Esophagus muscularis mucosa (tissue), 4 donors: Measurements from ENCODE around the gene CD46. TPM values are rescaled to one million over a fixed set of nuclear protein-coding genes. Genes with fewer than 3 reads are reported as not detected.

Experiments used
- DNase-seq: peaks from one replicate; pipeline ENCODE4 v3.0.0-alpha.2; 2017; ENCODE audit errors: extremely low spot score
- H3K27ac ChIP-seq, 4 donors: fragments of 200-600 bp; sonication (generic); replicated peaks in 1 of 4; 1 replicate in 3 of 4; 2 replicates in 1 of 4; pipeline ENCODE4 v1.5.1; 2016 to 2019; ENCODE audit warnings: mild to moderate bottlenecking in 1 of 4
- H3K27me3 ChIP-seq, 4 donors: fragments of 200-600 bp; sonication (generic); one replicate each; pipeline versions ENCODE4 v1.5.1 to v1.6.0; 2016 to 2019
- H3K36me3 ChIP-seq, 4 donors: fragments of 200-600 bp; sonication (generic); one replicate each; pipeline ENCODE4 v1.5.1; 2016 to 2019
- H3K4me1 ChIP-seq, 4 donors: fragments of 200-600 bp; sonication (generic); one replicate each; pipeline ENCODE4 v1.5.1; 2016 to 2019
- H3K4me3 ChIP-seq, 4 donors: fragments of 200-600 bp; sonication (generic); 1 replicate in 2 of 4; 2 replicates in 2 of 4; pipeline ENCODE4 v1.5.1; 2016 to 2019; ENCODE audit warnings: mild to moderate bottlenecking in 4 of 4, moderate library complexity in 1 of 4
- H3K9me3 ChIP-seq, 4 donors: fragments of 200-600 bp; sonication (generic); 1 replicate in 3 of 4; 2 replicates in 1 of 4; pipeline ENCODE4 v1.5.1; 2016 to 2019
- EP300 ChIP-seq: sonication (generic); formaldehyde crosslinking; IDR thresholded peaks from one replicate; pipeline ENCODE4 v1.6.1; 2017; ENCODE audit warnings: antibody characterized with exemption
- POLR2A ChIP-seq: fragments of 450-650 bp; IDR thresholded peaks from one replicate; pipeline ENCODE4 v1.6.1; 2017; ENCODE audit warnings: antibody characterized with exemption, moderate library complexity, mild to moderate bottlenecking, low read depth
- POLR2AphosphoS5 ChIP-seq, 2 donors: sonication (generic); formaldehyde crosslinking; IDR thresholded peaks; one replicate each; pipeline ENCODE4 v1.6.1; 2017; ENCODE audit warnings: antibody characterized with exemption in 2 of 2
- WGBS: methylation state at CpG from one replicate; pipeline ENCODE4 v1.1.5; 2018; 5-methylcytosine and 5-hydroxymethylcytosine counted together
- intact Hi-C: fragments of 100-400 bp; cut with DNase I; formaldehyde crosslinking; loops from one replicate; pipeline ENCODE4 v1.15.1; 2023
- total RNA-seq, 4 donors: library from RNA; depleted of rRNA; stranded (reverse); fragments of >200 nt; gene quantifications; one replicate each; pipeline versions ENCODE4 v1.1.0 to v1.2.1, GENCODE V29; 2016
- TF ChIP-seq, protein P1 (sequence below), 3 experiments: fragments of 200-600 bp in 2 of 3; fragments of 450-650 bp in 1 of 3; sonication (generic) in 2 of 3; IDR thresholded peaks; one replicate each; pipeline ENCODE4 v1.5.1; 2017 to 2019; ENCODE audit warnings: antibody characterized with exemption in 3 of 3, mild to moderate bottlenecking in 2 of 3, moderate library complexity in 1 of 3

CD46 gene
- total RNA-seq, 4 donors from 2014 or later, result 65.6 to 86.4 (median 69.2) TPM

DNA sequence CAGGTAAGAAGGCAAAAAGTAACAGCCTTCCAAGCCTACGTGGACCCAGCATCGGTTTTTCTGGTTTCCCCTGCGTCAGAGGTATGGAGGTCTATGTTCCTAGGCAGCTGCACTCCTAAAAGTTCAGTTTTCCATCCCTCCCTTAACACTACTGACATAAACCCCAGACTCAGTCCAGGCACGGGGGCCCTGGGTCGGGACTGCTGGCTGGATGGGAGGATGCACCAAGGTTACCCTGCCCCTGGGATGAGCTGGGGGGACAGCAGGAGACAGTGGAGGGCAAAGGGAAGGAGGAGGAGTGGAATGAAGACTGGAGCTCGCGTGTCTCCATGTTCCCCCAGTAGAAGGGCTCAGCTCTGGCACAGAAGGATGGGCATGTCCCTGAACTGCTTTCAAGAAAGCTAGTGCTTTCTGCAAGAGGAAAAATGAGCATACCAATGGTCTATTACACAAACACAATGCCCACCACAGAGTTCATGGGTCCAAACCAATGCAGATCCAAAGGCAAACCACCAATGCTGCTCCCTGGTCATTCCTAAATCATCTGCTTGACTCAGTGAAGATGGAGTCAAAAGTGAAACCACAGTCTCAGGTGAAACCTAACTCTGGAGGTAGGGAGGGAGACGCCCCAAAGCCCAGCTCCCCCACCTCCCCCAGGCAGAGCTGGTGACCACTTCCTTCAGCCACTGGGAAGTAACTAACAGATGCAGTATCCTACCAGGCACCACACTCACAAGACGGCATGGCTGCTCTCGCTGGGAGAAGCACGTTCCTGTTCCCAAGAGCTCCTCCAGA, 54.9 kb downstream of the CD46 start:
- Histone ChIP-seq H3K27me3 (no peaks in the 10 kb centered on the region), H3K27ac (peak overlapping the region; percentile 97 to 99 (median 98)), H3K36me3 (peaks cover 77 to 100% (median 93%) of the 10 kb centered on the region in 4 donors), H3K4me1 (peaks cover 84 to 90% (median 85%) of the 10 kb centered on the region in 4 donors), H3K4me3 (no peak overlapping the region), H3K9me3 (no peaks in the 10 kb centered on the region)
- peak; percentile 89 for DNase-seq
- TF ChIP-seq, protein P1, sequence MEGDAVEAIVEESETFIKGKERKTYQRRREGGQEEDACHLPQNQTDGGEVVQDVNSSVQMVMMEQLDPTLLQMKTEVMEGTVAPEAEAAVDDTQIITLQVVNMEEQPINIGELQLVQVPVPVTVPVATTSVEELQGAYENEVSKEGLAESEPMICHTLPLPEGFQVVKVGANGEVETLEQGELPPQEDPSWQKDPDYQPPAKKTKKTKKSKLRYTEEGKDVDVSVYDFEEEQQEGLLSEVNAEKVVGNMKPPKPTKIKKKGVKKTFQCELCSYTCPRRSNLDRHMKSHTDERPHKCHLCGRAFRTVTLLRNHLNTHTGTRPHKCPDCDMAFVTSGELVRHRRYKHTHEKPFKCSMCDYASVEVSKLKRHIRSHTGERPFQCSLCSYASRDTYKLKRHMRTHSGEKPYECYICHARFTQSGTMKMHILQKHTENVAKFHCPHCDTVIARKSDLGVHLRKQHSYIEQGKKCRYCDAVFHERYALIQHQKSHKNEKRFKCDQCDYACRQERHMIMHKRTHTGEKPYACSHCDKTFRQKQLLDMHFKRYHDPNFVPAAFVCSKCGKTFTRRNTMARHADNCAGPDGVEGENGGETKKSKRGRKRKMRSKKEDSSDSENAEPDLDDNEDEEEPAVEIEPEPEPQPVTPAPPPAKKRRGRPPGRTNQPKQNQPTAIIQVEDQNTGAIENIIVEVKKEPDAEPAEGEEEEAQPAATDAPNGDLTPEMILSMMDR (IDR thresholded peaks at IDR 0.05), result no peak
- TF ChIP-seq POLR2AphosphoS5 (IDR thresholded peaks at IDR 0.05) (no peak), EP300 (no peak)
- 92% methylated on average over 8 of the region's 11 CpGs for WGBS
- intact Hi-C loops, result no loop called here

DNA sequence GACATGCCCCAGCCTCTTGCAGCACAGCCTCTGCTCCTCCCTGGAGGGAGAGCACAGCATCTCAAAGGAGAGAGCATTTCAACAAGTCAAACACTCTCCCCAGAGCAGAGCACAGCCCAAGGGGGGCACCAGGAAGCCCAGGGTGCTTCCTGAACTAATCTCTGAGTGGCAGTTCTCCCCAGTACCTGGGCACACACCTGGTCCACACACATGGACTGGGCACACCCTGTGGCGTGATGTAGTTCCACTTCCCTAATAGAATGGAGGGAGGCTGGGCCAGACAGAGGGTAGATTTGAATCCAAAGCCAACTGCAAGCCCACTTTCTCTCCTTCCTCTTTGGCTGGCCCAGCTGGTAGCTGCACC, 55.5 kb downstream of the CD46 start:
- Histone ChIP-seq H3K27ac (peak overlapping the region; percentile 97 to 99 (median 98)), H3K9me3 (no peaks in the 10 kb centered on the region), H3K36me3 (peaks cover 72 to 100% (median 92%) of the 10 kb centered on the region in 4 donors), H3K4me1 (peaks cover 89 to 96% (median 91%) of the 10 kb centered on the region in 4 donors), H3K27me3 (no peaks in the 10 kb centered on the region), H3K4me3 (no peak overlapping the region)
- WGBS, result 100% methylated on average over 1 of the region's 1 CpG
- TF ChIP-seq POLR2AphosphoS5 (IDR thresholded peaks at IDR 0.05), result no peak
- no peak for TF ChIP-seq EP300
- no peak for TF ChIP-seq POLR2A
- TF ChIP-seq, protein P1 (IDR thresholded peaks at IDR 0.05), result no peak
- intact Hi-C loops, result no loop called here
- peak; percentile 78 for DNase-seq

DNA sequence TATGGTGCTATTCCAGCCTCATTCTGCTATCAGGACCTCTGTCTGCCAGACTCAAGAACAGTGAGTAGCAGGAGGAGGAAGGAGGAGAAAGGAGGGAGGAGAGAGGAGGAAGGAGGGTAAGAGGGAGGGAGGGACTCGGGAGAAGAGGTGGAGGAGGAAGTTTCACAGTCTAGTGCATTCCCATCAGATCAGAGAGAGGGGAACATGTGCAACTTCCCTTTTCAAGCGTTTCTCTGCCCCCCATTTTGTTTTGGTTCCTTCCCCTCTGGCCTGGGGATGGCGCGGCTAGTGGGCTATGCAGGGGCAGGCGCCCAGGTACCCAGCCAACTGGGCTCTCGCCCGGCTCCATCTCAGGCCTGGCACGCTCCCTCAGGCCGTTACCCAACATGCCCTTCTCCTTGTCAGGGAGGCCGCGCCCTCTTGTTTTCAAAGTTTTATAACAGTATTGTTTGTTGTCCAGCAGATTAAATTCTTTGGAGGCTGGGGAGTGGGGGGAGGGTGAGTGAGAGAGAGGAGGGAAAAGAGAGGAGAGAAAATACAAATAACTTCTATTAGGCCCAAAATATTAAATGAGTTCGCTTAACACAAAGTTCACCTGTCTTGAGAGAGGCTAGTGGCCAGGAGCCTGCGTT, 56.0 kb downstream of the CD46 start:
- H3K4me1 ChIP-seq, result peaks cover 94 to 99% (median 96%) of the 10 kb centered on the region in 4 donors
- peaks cover 71 to 100% (median 92%) of the 10 kb centered on the region in 4 donors for H3K36me3 ChIP-seq
- TF ChIP-seq POLR2A (no peak), POLR2AphosphoS5 (IDR thresholded peaks at IDR 0.05) (peak in 1 of 2 donors; percentile 28), EP300 (no peak)
- TF ChIP-seq, protein P1 (IDR thresholded peaks at IDR 0.05), result no peak
- no peaks in the 10 kb centered on the region for H3K9me3 ChIP-seq
- no peaks in the 10 kb centered on the region for H3K27me3 ChIP-seq
- 66% methylated on average over 13 of the region's 13 CpGs for WGBS
- H3K4me3 ChIP-seq, result no peak overlapping the region
- H3K27ac ChIP-seq, result peak overlapping the region; percentile 97 to 99 (median 98)
- intact Hi-C loops, result no loop called here
- peak; percentile 83 for DNase-seq

DNA sequence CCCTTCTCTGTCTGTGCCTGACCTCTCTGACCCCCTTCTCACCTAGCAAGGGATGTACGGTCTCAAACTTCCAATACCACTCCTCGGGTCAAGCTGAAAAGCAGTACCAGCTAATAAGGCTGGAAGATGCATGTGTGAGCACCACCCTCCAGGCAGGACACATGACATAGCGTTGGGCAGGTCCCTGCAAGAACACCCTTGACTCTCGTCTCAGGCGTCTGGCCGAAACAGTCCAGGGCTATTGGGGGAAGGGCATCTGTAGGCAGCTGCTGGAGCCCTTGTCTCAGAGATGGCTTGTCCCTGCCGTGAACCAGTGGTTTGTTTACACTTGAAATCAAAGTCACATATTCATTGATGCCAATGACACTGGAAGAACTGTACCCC, 56.5 kb downstream of the CD46 start:
- H3K27ac ChIP-seq, result peak overlapping the region; percentile 97 to 99 (median 98)

More for the DNA sequence above, 56.5 kb downstream of the CD46 start:
- Histone ChIP-seq H3K27me3 (no peaks in the 10 kb centered on the region), H3K4me1 (peaks cover 99 to 100% (median 99%) of the 10 kb centered on the region in 4 donors), H3K36me3 (peaks cover 70 to 100% (median 92%) of the 10 kb centered on the region in 4 donors), H3K4me3 (no peak overlapping the region), H3K9me3 (no peaks in the 10 kb centered on the region)
- DNase-seq, result peak; percentile 55
- TF ChIP-seq POLR2A (no peak), EP300 (no peak), POLR2AphosphoS5 (IDR thresholded peaks at IDR 0.05) (peak; percentile 13 to 16)
- TF ChIP-seq, protein P1 (IDR thresholded peaks at IDR 0.05), result no peak
- intact Hi-C loops, result no loop called here
- WGBS, result 36% methylated on average over 7 of the region's 7 CpGs
